Common myeloid progenitor, CD34-positive (primary cell): ENCODE results near the gene WDR73. TPM values are rescaled to one million over a fixed set of nuclear protein-coding genes. Genes with fewer than 3 reads are reported as not detected.
A peak's percentile ranks its signal among the peaks of the same experiment; 100 is the strongest.

Source experiments
- CTCF ChIA-PET: fragments of 350-600 bp; sonication (Branson Sonifier 250); formaldehyde crosslinking; loops from one replicate; lab custom pipeline; 2021; ENCODE audit warnings: antibody characterized with exemption; lab: Charles Lee
- POLR2A ChIA-PET: fragments of 350-600 bp; sonication (Branson Sonifier 250); formaldehyde crosslinking; loops from one replicate; lab custom pipeline; 2021; ENCODE audit warnings: antibody characterized with exemption; lab: Charles Lee
- DNase-seq, 3 donors: peaks; one replicate each; pipeline versions ENCODE4 v3.0.0 to v3.0.0-alpha.2; 2013
- H3K27ac ChIP-seq, 2 experiments: 1 replicate in 1 of 2; 2 replicates in 1 of 2; pipeline ENCODE4 v1.7.0; 2013; ENCODE audit warnings: inconsistent platforms in 2 of 2, low read length in 2 of 2, mild to moderate bottlenecking in 2 of 2, low read depth in 1 of 2, moderate library complexity in 1 of 2; ENCODE audit not compliant: severe bottlenecking in 2 of 2, insufficient read depth in 1 of 2, poor library complexity in 1 of 2
- H3K27me3 ChIP-seq, 5 experiments: replicated peaks in 2 of 5; 1 replicate in 3 of 5; 2 replicates in 2 of 5; pipeline versions ENCODE4 v1.6.1 to v1.7.0; 2013; ENCODE audit warnings: low read length in 4 of 5, mild to moderate bottlenecking in 2 of 5, moderate library complexity in 2 of 5, inconsistent platforms in 1 of 5; ENCODE audit not compliant: insufficient read depth in 5 of 5, control insufficient read depth in 4 of 5
- H3K36me3 ChIP-seq, 4 experiments: 1 replicate in 2 of 4; 2 replicates in 2 of 4; pipeline versions ENCODE4 v1.6.1 to v1.7.0; 2013; ENCODE audit warnings: low read length in 3 of 4, control low read depth in 1 of 4, mild to moderate bottlenecking in 1 of 4; ENCODE audit not compliant: control insufficient read depth in 4 of 4, insufficient read depth in 4 of 4
- H3K4me1 ChIP-seq, 4 experiments: 1 replicate in 3 of 4; 2 replicates in 1 of 4; pipeline versions ENCODE4 v1.6.1 to v1.7.1; 2013; ENCODE audit warnings: low read length in 3 of 4, mild to moderate bottlenecking in 3 of 4, control low read depth in 1 of 4, inconsistent platforms in 1 of 4, moderate library complexity in 1 of 4; ENCODE audit not compliant: control insufficient read depth in 4 of 4, insufficient read depth in 4 of 4; ENCODE audit errors: control extremely low read depth in 1 of 4
- H3K4me3 ChIP-seq, 7 experiments: 1 replicate in 4 of 7; 2 replicates in 3 of 7; pipeline versions ENCODE4 v1.5.1 to v1.7.0; 2013; ENCODE audit warnings: mild to moderate bottlenecking in 7 of 7, low read length in 6 of 7, moderate library complexity in 6 of 7, inconsistent platforms in 2 of 7, low read depth in 2 of 7, control low read depth in 1 of 7; ENCODE audit not compliant: insufficient read depth in 4 of 7, control insufficient read depth in 1 of 7; ENCODE audit errors: extremely low read depth in 1 of 7
- H3K9me3 ChIP-seq, 5 experiments: 1 replicate in 4 of 5; 2 replicates in 1 of 5; pipeline versions ENCODE4 v1.6.1 to v1.7.1; 2013; ENCODE audit warnings: low read length in 4 of 5, mild to moderate bottlenecking in 2 of 5, inconsistent platforms in 1 of 5, low read depth in 1 of 5, moderate library complexity in 1 of 5; ENCODE audit not compliant: control insufficient read depth in 4 of 5, insufficient read depth in 2 of 5; ENCODE audit errors: control extremely low read depth in 1 of 5
- WGBS: methylation state at CpG from one replicate; pipeline ENCODE4 v1.1.5; 2013; ENCODE audit not compliant: insufficient coverage; 5-methylcytosine and 5-hydroxymethylcytosine counted together
- polyA plus RNA-seq: library from polyadenylated mRNA; unstranded; fragments of 120-200 nt; gene quantifications from one replicate; pipeline ENCODE4 v1.2.1, GENCODE V29; 2013

WDR73 gene
- polyA plus RNA-seq, result 26.6 TPM

- Histone ChIP-seq H3K27me3 (no peaks in the 10 kb centered on the region), H3K4me1 (peaks cover 14 to 41% (median 32%) of the 10 kb centered on the region in 4 experiments), H3K36me3 (peaks cover 3 to 22% (median 13%) of the 10 kb centered on the region in 4 experiments), H3K9me3 (no peaks in the 10 kb centered on the region), H3K4me3 (peak within 1 kb of the TSS; percentile 49 to 97 (median 89)), H3K27ac (peak within 1 kb of the TSS; percentile 94 to 96)
- POLR2A ChIA-PET, result interaction anchor here (0.6 to 0.8 kb wide), 4 partner anchors 9 to 83 kb away, joined by 3 to 4 read pairs (median 4); partner anchors contain the start of gene SEC11A
- CTCF ChIA-PET, result interaction anchor here (0.7 to 5.0 kb wide), 18 partner anchors 9 to 356 kb away, joined by 3 to 28 read pairs (median 3); partner anchors contain the start of genes SEC11A and ZSCAN2
- WGBS, result under 1% methylated on average over 44 of the region's 49 CpGs
- DNase-seq, result peak; percentile 96 to 98 (median 98)
Measured at GRCh38 chr15:84653910-84654688, at the start of gene WDR73. WDR73 (minus strand) TSS chr15:84654283; CDS start chr15:84654274, 9 bp downstream.

DNA sequence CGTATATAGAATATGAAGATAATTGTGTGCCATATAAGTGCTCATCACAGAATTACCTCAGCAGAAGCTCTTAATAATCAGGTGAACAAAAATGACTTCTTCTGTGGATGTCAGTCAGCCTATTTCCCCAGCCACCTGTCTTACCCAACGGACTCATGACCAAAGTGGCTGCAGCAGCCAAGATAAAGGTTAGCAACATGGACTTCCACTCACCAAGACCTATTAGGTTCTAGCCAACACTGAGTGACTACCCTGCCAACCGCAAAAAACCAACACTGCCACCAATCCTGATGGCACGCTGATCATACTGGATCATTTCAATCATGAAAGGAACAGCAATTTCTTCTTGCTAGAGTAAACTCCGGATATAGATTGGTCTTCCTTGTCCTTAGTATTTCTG is 49.7 kb upstream of the WDR73 start:
- ChIA-PET POLR2A (no interaction called here), CTCF (interaction anchor here (1.4 to 1.6 kb wide), 2 partner anchors 9 to 22 kb away, joined by 3 read pairs; no protein-coding TSS in a partner anchor)
- WGBS, result 100% methylated on average over 3 of the region's 5 CpGs
- no peaks in the 10 kb centered on the region for H3K27me3 ChIP-seq
- H3K27ac ChIP-seq, result no peak overlapping the region
- no peak for DNase-seq
- H3K9me3 ChIP-seq, result no peaks in the 10 kb centered on the region
- peaks cover 0 to 9% (median 4%) of the 10 kb centered on the region in 4 experiments for H3K4me1 ChIP-seq
- peaks cover 0 to 15% (median 2%) of the 10 kb centered on the region in 4 experiments for H3K36me3 ChIP-seq
- H3K4me3 ChIP-seq, result no peak overlapping the region

- H3K27me3 ChIP-seq, result no peaks in the 10 kb centered on the region
- peak in 2 of 3 donors; percentile 40 to 56 for DNase-seq
- CTCF ChIA-PET, result interaction anchor here (1.4 to 1.6 kb wide), 2 partner anchors 10 to 21 kb away, joined by 3 read pairs; no protein-coding TSS in a partner anchor
- 35% methylated on average over 4 of the region's 4 CpGs for WGBS
- H3K4me1 ChIP-seq, result peaks cover 0 to 9% (median 6%) of the 10 kb centered on the region in 4 experiments
- H3K9me3 ChIP-seq, result no peaks in the 10 kb centered on the region
- peaks cover 0 to 15% (median 2%) of the 10 kb centered on the region in 4 experiments for H3K36me3 ChIP-seq
- no peak overlapping the region for H3K27ac ChIP-seq
- no peak overlapping the region for H3K4me3 ChIP-seq
- POLR2A ChIA-PET, result interaction anchor here (0.6 kb wide), 1 partner anchor 74 kb away, joined by 5 read pairs; no protein-coding TSS in a partner anchor
Measured at GRCh38 chr15:84702961-84703482, 48.9 kb upstream of the WDR73 start.

GRCh38 chr15:84699538-84700191 is 45.6 kb upstream of the WDR73 start:
- POLR2A ChIA-PET, result no interaction called here
- Histone ChIP-seq H3K36me3 (peaks cover 0 to 7% (median 2%) of the 10 kb centered on the region in 4 experiments), H3K27me3 (no peaks in the 10 kb centered on the region), H3K4me3 (no peak overlapping the region), H3K27ac (no peak overlapping the region), H3K4me1 (peaks cover 2 to 13% (median 9%) of the 10 kb centered on the region in 4 experiments), H3K9me3 (no peaks in the 10 kb centered on the region)
- CTCF ChIA-PET, result no interaction called here
- 88% methylated on average over 6 of the region's 8 CpGs for WGBS
- DNase-seq, result no peak

DNA sequence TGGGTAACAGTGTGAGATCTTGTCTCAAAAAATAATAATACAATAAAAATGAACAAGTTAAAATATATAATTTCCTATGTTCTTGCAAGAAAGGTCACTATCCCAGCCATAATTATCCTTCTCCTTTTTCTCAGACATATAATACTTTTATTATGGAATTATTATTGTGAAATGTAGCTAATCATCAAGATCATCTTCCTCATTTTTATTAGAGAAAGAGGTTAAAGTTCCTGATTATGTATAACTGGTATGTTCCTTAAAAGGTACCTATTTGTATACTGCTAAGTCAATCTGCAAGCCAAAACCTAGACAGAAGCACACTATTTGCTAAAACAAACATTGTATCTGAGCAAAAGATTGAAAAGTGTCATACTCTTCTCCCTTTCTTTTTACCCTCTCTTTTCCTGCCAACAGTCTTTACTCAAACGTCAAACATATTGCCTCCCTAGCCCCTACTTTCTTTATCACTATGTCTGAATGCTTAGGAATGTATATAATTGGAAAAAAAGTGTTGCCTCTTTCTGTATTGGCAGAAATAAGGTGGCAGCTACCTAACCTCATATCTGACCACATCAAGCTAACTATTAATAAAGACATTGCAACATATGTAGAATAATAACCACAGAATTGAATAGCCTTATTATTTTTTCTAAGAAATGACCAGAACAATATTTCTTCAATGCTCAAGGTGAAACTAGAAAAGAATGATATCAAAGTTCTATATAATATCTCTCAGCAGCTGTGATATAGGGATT is 43.3 kb upstream of the WDR73 start:
- POLR2A ChIA-PET, result interaction anchor here (0.5 kb wide), 1 partner anchor 29 kb away, joined by 5 read pairs; no protein-coding TSS in a partner anchor
- DNase-seq, result no peak
- Histone ChIP-seq H3K4me1 (peaks cover 0 to 10% (median 3%) of the 10 kb centered on the region in 4 experiments), H3K27me3 (no peaks in the 10 kb centered on the region), H3K9me3 (no peaks in the 10 kb centered on the region), H3K27ac (no peak overlapping the region), H3K4me3 (no peak overlapping the region), H3K36me3 (peaks cover 0 to 2% (median 0%) of the 10 kb centered on the region in 4 experiments)
- CTCF ChIA-PET, result no interaction called here
- WGBS, result no CpG with 5 or more reads among the region's 1 CpG

GRCh38 chr15:84696757-84697156 is 42.7 kb upstream of the WDR73 start:
- peaks cover 0 to 2% (median 0%) of the 10 kb centered on the region in 4 experiments for H3K36me3 ChIP-seq
- H3K9me3 ChIP-seq, result no peaks in the 10 kb centered on the region
- peaks cover 0 to 10% (median 3%) of the 10 kb centered on the region in 4 experiments for H3K4me1 ChIP-seq
- no CpG with 5 or more reads among the region's 4 CpGs for WGBS
- POLR2A ChIA-PET, result no interaction called here
- no peak overlapping the region for H3K27ac ChIP-seq
- no peaks in the 10 kb centered on the region for H3K27me3 ChIP-seq
- H3K4me3 ChIP-seq, result no peak overlapping the region
- no peak for DNase-seq
- CTCF ChIA-PET, result interaction anchor here (0.6 kb wide), 1 partner anchor 39 kb away, joined by 3 read pairs; no protein-coding TSS in a partner anchor
